ENCODE data around the gene FXYD5. TPM values are rescaled to one million over a fixed set of nuclear protein-coding genes. Genes with fewer than 3 reads are reported as not detected.
A peak's percentile ranks its signal among the peaks of the same experiment; 100 is the strongest.
"Not testable (repeated sequence)": the region's sequence is repeated elsewhere in the genome, so short reads cannot be mapped to it uniquely, and the experiment has no call there.

FXYD5 gene
- total and polyA plus RNA-seq, 8 donors, result 2.6 to 101 (median 16.8) TPM

- TF ChIP-seq CTCF (IDR thresholded peaks at IDR 0.05), result no peak
- no peaks in the 10 kb centered on the region for H3K27me3 ChIP-seq
- no peaks in the 10 kb centered on the region for H3K36me3 ChIP-seq
- WGBS, 2 donors, result 83 to 97% methylated on average over 7 of the region's 7 CpGs
- DNase-seq (no peak), FAIRE-seq (no peak), ATAC-seq (no peak)
- H3K4me3 ChIP-seq, result no peak overlapping the region
- intact Hi-C loops (cut with DNase I), result no loop called here
- no peaks in the 10 kb centered on the region for H3K9me3 ChIP-seq
- H3K27ac ChIP-seq, result no peak overlapping the region
- H3K4me1 ChIP-seq, result peaks cover 0 to 12% (median 0%) of the 10 kb centered on the region in 3 donors
Observed at GRCh38 chr19:35127871-35128270, 26.7 kb upstream of the FXYD5 start.

GRCh38 chr19:35128398-35129057 lies 26.0 kb upstream of the FXYD5 start:
- H3K4me1 ChIP-seq, result peaks cover 0 to 12% (median 0%) of the 10 kb centered on the region in 3 donors
- no peak for ATAC-seq
- TF ChIP-seq CTCF (IDR thresholded peaks at IDR 0.05), result no peak
- H3K27ac ChIP-seq, result no peak overlapping the region
- H3K9me3 ChIP-seq, result no peaks in the 10 kb centered on the region
- H3K36me3 ChIP-seq, result no peaks in the 10 kb centered on the region
- 89 to 90% methylated on average over 9 of the region's 9 CpGs for WGBS, 2 donors
- no peak for FAIRE-seq
- H3K27me3 ChIP-seq, result no peaks in the 10 kb centered on the region
- intact Hi-C loops (cut with DNase I), result no loop called here
- H3K4me3 ChIP-seq, result no peak overlapping the region
- DNase-seq, result no peak

GRCh38 chr19:35129724-35130274 lies 24.7 kb upstream of the FXYD5 start:
- H3K9me3 ChIP-seq, ATAC-seq, DNase-seq, H3K27ac ChIP-seq, H3K36me3 ChIP-seq, H3K27me3 ChIP-seq, H3K4me3 ChIP-seq, H3K4me1 ChIP-seq: not testable (repeated sequence)
- intact Hi-C loops (cut with DNase I), result loop anchor here in 2 of 3 donors (5.0 to 10.0 kb wide), 2 partner anchors 62 to 65 kb away; no protein-coding TSS in a partner anchor
- 40 to 43% methylated on average over 14 of the region's 14 CpGs for WGBS, 2 donors
- peak; percentile 23 for FAIRE-seq

- Histone ChIP-seq H3K27me3 (no peaks in the 10 kb centered on the region), H3K36me3 (no peaks in the 10 kb centered on the region), H3K27ac (no peak overlapping the region), H3K4me1 (no peaks in the 10 kb centered on the region), H3K4me3 (no peak overlapping the region), H3K9me3 (no peaks in the 10 kb centered on the region)
- FAIRE-seq (no peak), DNase-seq (no peak), ATAC-seq (no peak)
- WGBS, 2 donors, result 85 to 90% methylated on average over 24 to 31 of the region's 31 CpGs
- no peak for TF ChIP-seq CTCF (IDR thresholded peaks at IDR 0.05)
- intact Hi-C loops (cut with DNase I), result loop anchor here in 2 of 3 donors (5.0 to 10.0 kb wide), 2 partner anchors 64 to 66 kb away; no protein-coding TSS in a partner anchor
Observed at GRCh38 chr19:35130761-35131720, 23.5 kb upstream of the FXYD5 start.

GRCh38 chr19:35132254-35132653 lies 22.3 kb upstream of the FXYD5 start:
- intact Hi-C loops (cut with DNase I), result loop anchor here in 2 of 3 donors (5.0 to 10.0 kb wide), 2 partner anchors 65 to 67 kb away; no protein-coding TSS in a partner anchor
- DNase-seq (no peak), FAIRE-seq (no peak), ATAC-seq (no peak)
- Histone ChIP-seq H3K36me3 (no peaks in the 10 kb centered on the region), H3K27me3 (no peaks in the 10 kb centered on the region), H3K27ac (no peak overlapping the region), H3K9me3 (no peaks in the 10 kb centered on the region), H3K4me3 (no peak overlapping the region), H3K4me1 (peaks cover 3 to 5% (median 4%) of the 10 kb centered on the region in 3 donors)
- TF ChIP-seq CTCF (IDR thresholded peaks at IDR 0.05), result no peak

All from pancreas (tissue), 10 donors.